ENCODE measurements around the gene IFNL3. TPM values are rescaled to one million over a fixed set of nuclear protein-coding genes. Genes with fewer than 3 reads are reported as not detected.
A peak's percentile ranks its signal among the peaks of the same experiment; 100 is the strongest.

The IFNL3 gene
- total RNA-seq, 2 experiments from 2014 or later, result not detected

DNA sequence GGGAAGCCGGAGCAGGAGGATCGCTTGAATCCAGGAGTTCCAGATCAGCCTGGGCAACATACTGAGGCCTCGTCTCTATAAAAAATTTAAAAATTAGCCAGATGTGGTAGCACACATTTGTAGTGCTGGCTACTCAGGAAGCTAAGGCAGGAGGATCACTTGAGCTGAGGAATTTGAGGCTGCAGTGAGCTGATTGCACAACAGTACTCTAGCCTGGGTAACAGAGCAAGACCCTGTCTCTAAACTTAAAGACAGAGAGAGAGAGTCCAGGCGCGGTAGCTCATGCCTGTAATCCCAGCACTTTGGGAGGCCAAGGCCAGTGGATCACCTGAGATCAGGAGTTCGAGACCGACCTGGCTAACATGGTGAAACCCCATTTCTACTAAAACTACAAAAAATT is 4.4 kb downstream of the IFNL3 start:
- no peak for DNase-seq
- no peaks in the 10 kb centered on the region for H3K36me3 Mint-ChIP-seq (ENCODE audit: low read depth)
- peaks cover 4% of the 10 kb centered on the region for H3K27me3 Mint-ChIP-seq
- Histone ChIP-seq H3K4me1 (ENCODE audit: insufficient read depth, low read length) (peaks cover 27% of the 10 kb centered on the region), H3K9me3 (ENCODE audit: control insufficient read depth in 1 of 2, insufficient read depth in 1 of 2, low read length in 2 of 2) (no peaks in the 10 kb centered on the region), H3K27ac (ENCODE audit: low read depth in 1 of 2, low read length in 2 of 2) (no peak overlapping the region), H3K36me3 (ENCODE audit: insufficient read depth, low read length) (no peaks in the 10 kb centered on the region), H3K4me3 (ENCODE audit: low read length) (no peak overlapping the region), H3K27me3 (ENCODE audit: control insufficient read depth in 1 of 2, insufficient read depth in 2 of 2, low read length in 2 of 2) (no peaks in the 10 kb centered on the region)
- no peak overlapping the region for H3K27ac Mint-ChIP-seq
- no peaks in the 10 kb centered on the region for H3K9me3 Mint-ChIP-seq
- no peak for ATAC-seq (ENCODE audit: poor library complexity)
- TF ChIP-seq, protein P1, sequence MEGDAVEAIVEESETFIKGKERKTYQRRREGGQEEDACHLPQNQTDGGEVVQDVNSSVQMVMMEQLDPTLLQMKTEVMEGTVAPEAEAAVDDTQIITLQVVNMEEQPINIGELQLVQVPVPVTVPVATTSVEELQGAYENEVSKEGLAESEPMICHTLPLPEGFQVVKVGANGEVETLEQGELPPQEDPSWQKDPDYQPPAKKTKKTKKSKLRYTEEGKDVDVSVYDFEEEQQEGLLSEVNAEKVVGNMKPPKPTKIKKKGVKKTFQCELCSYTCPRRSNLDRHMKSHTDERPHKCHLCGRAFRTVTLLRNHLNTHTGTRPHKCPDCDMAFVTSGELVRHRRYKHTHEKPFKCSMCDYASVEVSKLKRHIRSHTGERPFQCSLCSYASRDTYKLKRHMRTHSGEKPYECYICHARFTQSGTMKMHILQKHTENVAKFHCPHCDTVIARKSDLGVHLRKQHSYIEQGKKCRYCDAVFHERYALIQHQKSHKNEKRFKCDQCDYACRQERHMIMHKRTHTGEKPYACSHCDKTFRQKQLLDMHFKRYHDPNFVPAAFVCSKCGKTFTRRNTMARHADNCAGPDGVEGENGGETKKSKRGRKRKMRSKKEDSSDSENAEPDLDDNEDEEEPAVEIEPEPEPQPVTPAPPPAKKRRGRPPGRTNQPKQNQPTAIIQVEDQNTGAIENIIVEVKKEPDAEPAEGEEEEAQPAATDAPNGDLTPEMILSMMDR (IDR thresholded peaks at IDR 0.05), result no peak
- peaks cover 28% of the 10 kb centered on the region for H3K4me1 Mint-ChIP-seq (ENCODE audit: low read depth)
- POLR2A ChIA-PET, result no interaction called here
- no peak overlapping the region for H3K4me3 Mint-ChIP-seq
- CTCF ChIA-PET, result no interaction called here
- intact Hi-C loops (cut with DNase I, micrococcal nuclease), result no loop called here

DNA sequence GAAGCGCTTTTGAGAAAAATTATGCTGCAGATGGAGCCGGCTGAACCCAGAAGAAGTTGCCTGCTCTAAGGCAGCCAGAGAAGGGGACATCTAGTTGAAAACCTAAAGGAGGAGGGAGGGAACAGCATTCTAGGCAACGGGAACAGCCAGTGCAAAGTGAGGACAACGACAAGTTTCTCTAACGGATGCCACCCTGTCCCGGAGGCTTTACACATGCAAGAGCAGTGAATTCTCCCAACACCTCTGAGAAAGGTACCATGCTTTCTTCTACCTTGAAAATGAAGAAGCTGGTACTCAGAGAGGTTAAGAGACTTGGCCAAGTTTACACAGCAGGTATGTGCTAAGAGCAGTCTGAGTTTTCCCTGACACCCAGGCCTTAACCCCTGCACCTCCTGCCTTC is 5.9 kb downstream of the IFNL3 start:
- Mint-ChIP-seq H3K4me1 (ENCODE audit: low read depth) (peaks cover 28% of the 10 kb centered on the region), H3K36me3 (ENCODE audit: low read depth) (no peaks in the 10 kb centered on the region), H3K9me3 (no peaks in the 10 kb centered on the region), H3K27me3 (peaks cover 4% of the 10 kb centered on the region), H3K4me3 (no peak overlapping the region), H3K27ac (peak overlapping the region; percentile 73)
- ChIA-PET CTCF (interaction anchor here (0.6 kb wide), 1 partner anchor 534 kb away, joined by 5 read pairs; no protein-coding TSS in a partner anchor), POLR2A (no interaction called here)
- Histone ChIP-seq H3K36me3 (ENCODE audit: insufficient read depth, low read length) (no peaks in the 10 kb centered on the region), H3K4me1 (ENCODE audit: insufficient read depth, low read length) (peaks cover 27% of the 10 kb centered on the region), H3K9me3 (ENCODE audit: control insufficient read depth in 1 of 2, insufficient read depth in 1 of 2, low read length in 2 of 2) (no peaks in the 10 kb centered on the region), H3K27me3 (ENCODE audit: control insufficient read depth in 1 of 2, insufficient read depth in 2 of 2, low read length in 2 of 2) (no peaks in the 10 kb centered on the region), H3K27ac (ENCODE audit: low read depth in 1 of 2, low read length in 2 of 2) (no peak overlapping the region), H3K4me3 (ENCODE audit: low read length) (no peak overlapping the region)
- intact Hi-C loops (cut with DNase I, micrococcal nuclease), result no loop called here
- DNase-seq, result no peak
- ATAC-seq (ENCODE audit: poor library complexity), result no peak
- TF ChIP-seq, protein P1 (IDR thresholded peaks at IDR 0.05), result no peak

GRCh38 chr19:39238209-39238608 is 6.6 kb downstream of the IFNL3 start:
- intact Hi-C loops (cut with DNase I, micrococcal nuclease), result no loop called here
- Histone ChIP-seq H3K27ac (ENCODE audit: low read depth in 1 of 2, low read length in 2 of 2) (no peak overlapping the region), H3K36me3 (ENCODE audit: insufficient read depth, low read length) (no peaks in the 10 kb centered on the region), H3K9me3 (ENCODE audit: control insufficient read depth in 1 of 2, insufficient read depth in 1 of 2, low read length in 2 of 2) (no peaks in the 10 kb centered on the region), H3K27me3 (ENCODE audit: control insufficient read depth in 1 of 2, insufficient read depth in 2 of 2, low read length in 2 of 2) (no peaks in the 10 kb centered on the region), H3K4me1 (ENCODE audit: insufficient read depth, low read length) (peaks cover 27% of the 10 kb centered on the region), H3K4me3 (ENCODE audit: low read length) (peak overlapping the region; percentile 37)
- Mint-ChIP-seq H3K4me3 (peak overlapping the region; percentile 76), H3K36me3 (ENCODE audit: low read depth) (no peaks in the 10 kb centered on the region), H3K9me3 (no peaks in the 10 kb centered on the region), H3K4me1 (ENCODE audit: low read depth) (peaks cover 28% of the 10 kb centered on the region), H3K27me3 (peaks cover 1% of the 10 kb centered on the region), H3K27ac (peak overlapping the region; percentile 73)
- ATAC-seq (ENCODE audit: poor library complexity) (no peak), DNase-seq (no peak)
- ChIA-PET POLR2A (interaction anchor here (1.0 to 1.2 kb wide), 3 partner anchors 10 to 207 kb away, joined by 3 read pairs; partner anchors contain the start of gene SUPT5H), CTCF (no interaction called here)
- TF ChIP-seq, protein P1 (IDR thresholded peaks at IDR 0.05), result no peak
